ENCODE measurements around the gene WNT2.

Gene WNT2

GRCh38 chr7:117349570-117349969 lies 26.7 kb upstream of the WNT2 start:
- TF ChIP-seq CSDC2 (CRISPR knock-in tag; IDR thresholded peaks at IDR 0.05) (no peak), TSHZ2 (CRISPR knock-in tag; IDR thresholded peaks at IDR 0.05) (no peak), ARNTL (CRISPR knock-in tag; IDR thresholded peaks at IDR 0.05; ENCODE audit: borderline replicate concordance, low read depth) (no peak), POU6F1 (CRISPR knock-in tag; IDR thresholded peaks at IDR 0.05; ENCODE audit: borderline replicate concordance, low read depth) (no peak), ZNF565 (CRISPR knock-in tag; conservative IDR thresholded peaks at IDR 0.05; ENCODE audit: low read depth) (no peak), OSR1 (CRISPR knock-in tag; IDR thresholded peaks at IDR 0.05) (no peak), ZNF70 (CRISPR knock-in tag; IDR thresholded peaks at IDR 0.05) (no peak), SNAI2 (CRISPR knock-in tag; IDR thresholded peaks at IDR 0.05) (no peak), RARB (CRISPR knock-in tag; IDR thresholded peaks at IDR 0.05) (no peak), ZC3H10 (CRISPR knock-in tag; IDR thresholded peaks at IDR 0.05) (no peak), ZFP30 (CRISPR knock-in tag; IDR thresholded peaks at IDR 0.05) (no peak), ESRRG (CRISPR knock-in tag; IDR thresholded peaks at IDR 0.05) (no peak), TCF4 (CRISPR knock-in tag; IDR thresholded peaks at IDR 0.05; ENCODE audit: borderline replicate concordance) (no peak), PATZ1 (CRISPR knock-in tag; IDR thresholded peaks at IDR 0.05; ENCODE audit: borderline replicate concordance) (no peak), CREB5 (CRISPR knock-in tag; IDR thresholded peaks at IDR 0.05; ENCODE audit: low read depth) (no peak), ISL1 (CRISPR knock-in tag; IDR thresholded peaks at IDR 0.05) (no peak), CSRNP3 (CRISPR knock-in tag; IDR thresholded peaks at IDR 0.05) (no peak), PPARA (CRISPR knock-in tag; IDR thresholded peaks at IDR 0.05; ENCODE audit: borderline replicate concordance) (no peak), GLIS3 (CRISPR knock-in tag; IDR thresholded peaks at IDR 0.05) (no peak)
- ATAC-seq = no peak

- no peak for TF ChIP-seq ZC3H10 (CRISPR knock-in tag; IDR thresholded peaks at IDR 0.05)
- no peak for TF ChIP-seq OSR1 (CRISPR knock-in tag; IDR thresholded peaks at IDR 0.05)
- TF ChIP-seq SNAI2 (CRISPR knock-in tag; IDR thresholded peaks at IDR 0.05) = no peak
- no peak for TF ChIP-seq CREB5 (CRISPR knock-in tag; IDR thresholded peaks at IDR 0.05; ENCODE audit: low read depth)
- TF ChIP-seq CSRNP3 (CRISPR knock-in tag; IDR thresholded peaks at IDR 0.05) = no peak
- no peak for TF ChIP-seq GLIS3 (CRISPR knock-in tag; IDR thresholded peaks at IDR 0.05)
- no peak for ATAC-seq
Observed at GRCh38 chr7:117347962-117348672, 25.3 kb upstream of the WNT2 start.
